Duodenal mucosa (tissue), 2 donors: ENCODE measurements around the gene HM13.

Experiments
- H3K27ac ChIP-seq: one replicate; pipeline ENCODE4 v1.7.0; 2013; ENCODE audit warnings: low read depth, low read length
- H3K27me3 ChIP-seq, 2 donors: one replicate each; pipeline ENCODE4 v1.7.0; 2013; ENCODE audit warnings: low read length in 2 of 2, control low read depth in 1 of 2; ENCODE audit not compliant: insufficient read depth in 2 of 2, control insufficient read depth in 1 of 2
- H3K36me3 ChIP-seq, 2 donors: one replicate each; pipeline ENCODE4 v1.7.0; 2013; ENCODE audit warnings: low read length in 2 of 2, control low read depth in 1 of 2; ENCODE audit not compliant: insufficient read depth in 2 of 2, control insufficient read depth in 1 of 2
- H3K4me1 ChIP-seq, 2 donors: one replicate each; pipeline ENCODE4 v1.7.0; 2013; ENCODE audit warnings: low read length in 2 of 2, control low read depth in 1 of 2; ENCODE audit not compliant: insufficient read depth in 2 of 2, control insufficient read depth in 1 of 2
- H3K4me3 ChIP-seq, 2 donors: one replicate each; pipeline ENCODE4 v1.7.0; 2013; ENCODE audit warnings: low read length in 2 of 2, low read depth in 1 of 2
- H3K9ac ChIP-seq, 2 donors: one replicate each; pipeline ENCODE4 v1.7.0; 2013; ENCODE audit warnings: low read length in 2 of 2, low read depth in 1 of 2
- H3K9me3 ChIP-seq, 2 donors: one replicate each; pipeline ENCODE4 v1.7.0; 2013; ENCODE audit warnings: low read length in 2 of 2, control low read depth in 1 of 2; ENCODE audit not compliant: control insufficient read depth in 1 of 2

Gene HM13

GRCh38 chr20:31476643-31477215 lies 37.5 kb upstream of the HM13 start:
- Histone ChIP-seq H3K4me1 (no peaks in the 10 kb centered on the region), H3K27me3 (peaks cover 7 to 25% of the 10 kb centered on the region in 2 donors), H3K9me3 (no peaks in the 10 kb centered on the region), H3K36me3 (no peaks in the 10 kb centered on the region), H3K9ac (no peak overlapping the region), H3K4me3 (no peak overlapping the region), H3K27ac (no peak overlapping the region)

GRCh38 chr20:31484001-31484400 lies 30.2 kb upstream of the HM13 start:
- H3K27ac ChIP-seq: no peak overlapping the region
- H3K36me3 ChIP-seq: no peaks in the 10 kb centered on the region
- no peaks in the 10 kb centered on the region for H3K4me1 ChIP-seq
- no peaks in the 10 kb centered on the region for H3K9me3 ChIP-seq
- H3K27me3 ChIP-seq: peaks cover 0 to 7% of the 10 kb centered on the region in 2 donors
- H3K4me3 ChIP-seq: no peak overlapping the region
- no peak overlapping the region for H3K9ac ChIP-seq

DNA sequence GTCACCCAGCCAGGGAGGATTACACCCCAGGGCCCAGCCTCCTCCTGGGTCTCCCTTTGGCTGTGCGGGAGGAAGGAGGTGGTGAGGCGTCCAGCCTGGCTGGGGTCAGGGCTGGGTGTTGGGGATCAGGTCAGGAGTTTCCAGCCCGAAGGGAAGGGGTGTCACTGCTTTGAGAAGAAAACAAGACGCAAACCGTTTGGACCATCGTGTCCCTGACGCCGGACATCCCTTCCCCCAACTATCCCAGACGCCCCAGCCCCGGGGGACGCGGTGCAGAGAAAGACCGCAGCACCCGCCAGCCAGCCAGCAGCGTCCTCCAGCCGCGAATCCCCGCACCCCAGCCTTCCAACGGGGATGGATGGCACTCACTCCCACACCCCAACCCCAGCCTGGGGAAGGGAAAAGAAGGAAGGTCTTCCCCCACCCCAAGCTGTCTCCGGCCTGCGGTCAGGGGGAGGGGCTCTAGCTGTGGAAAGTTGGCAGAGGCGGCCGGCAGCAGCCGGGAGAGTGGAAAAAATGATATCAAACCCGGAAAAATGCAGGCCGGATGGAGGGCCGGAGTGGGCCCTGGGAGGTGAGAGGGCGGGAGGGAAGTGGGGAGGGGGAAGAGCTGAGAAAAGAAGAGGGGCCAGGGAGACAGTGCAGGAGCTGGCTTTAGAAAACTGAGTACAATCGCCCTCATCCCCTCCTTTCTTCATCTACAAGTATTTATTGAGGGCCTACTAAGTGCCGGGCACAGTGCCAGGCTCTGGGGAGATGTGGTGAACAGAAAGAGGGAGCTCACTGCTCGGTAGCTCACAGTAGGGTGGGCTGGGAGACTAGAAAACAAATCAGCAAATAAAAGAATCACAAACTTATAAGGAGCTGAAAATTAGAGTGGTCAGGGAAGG lies 28.5 kb upstream of the HM13 start:
- no peaks in the 10 kb centered on the region for H3K36me3 ChIP-seq
- no peak overlapping the region for H3K9ac ChIP-seq
- H3K4me1 ChIP-seq: no peaks in the 10 kb centered on the region
- H3K27ac ChIP-seq: peak overlapping the region; percentile 81
- H3K4me3 ChIP-seq: no peak overlapping the region
- H3K9me3 ChIP-seq: no peaks in the 10 kb centered on the region
- H3K27me3 ChIP-seq: peaks cover 0 to 7% of the 10 kb centered on the region in 2 donors

GRCh38 chr20:31488115-31488514 lies 26.1 kb upstream of the HM13 start:
- no peak overlapping the region for H3K27ac ChIP-seq
- no peaks in the 10 kb centered on the region for H3K4me1 ChIP-seq
- no peak overlapping the region for H3K4me3 ChIP-seq
- no peak overlapping the region for H3K9ac ChIP-seq
- H3K27me3 ChIP-seq: peaks cover 0 to 7% of the 10 kb centered on the region in 2 donors
- H3K9me3 ChIP-seq: no peaks in the 10 kb centered on the region
- no peaks in the 10 kb centered on the region for H3K36me3 ChIP-seq

DNA sequence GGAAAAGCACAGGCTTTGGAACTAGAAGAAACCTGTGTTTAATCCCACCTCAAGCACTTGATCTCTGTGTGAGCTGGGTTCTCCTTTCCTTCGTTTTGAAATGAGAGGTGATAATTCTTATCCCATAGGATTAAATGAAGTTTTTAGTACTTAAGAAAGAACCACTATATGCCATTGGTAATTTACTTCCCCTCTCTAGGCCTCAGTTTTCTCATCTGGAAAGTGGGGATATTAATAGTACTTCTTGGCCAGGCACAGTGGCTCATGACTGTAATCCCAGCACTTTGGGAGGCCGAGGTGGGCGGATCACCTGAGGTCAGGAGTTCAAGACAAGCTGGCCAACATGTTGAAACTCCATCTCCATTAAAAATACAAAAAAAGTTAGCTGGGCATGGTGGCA lies 25.1 kb upstream of the HM13 start:
- no peak overlapping the region for H3K27ac ChIP-seq
- no peak overlapping the region for H3K4me3 ChIP-seq
- no peaks in the 10 kb centered on the region for H3K4me1 ChIP-seq
- no peak overlapping the region for H3K9ac ChIP-seq
- H3K36me3 ChIP-seq: no peaks in the 10 kb centered on the region
- H3K27me3 ChIP-seq: peaks cover 0 to 7% of the 10 kb centered on the region in 2 donors
- H3K9me3 ChIP-seq: no peaks in the 10 kb centered on the region

DNA sequence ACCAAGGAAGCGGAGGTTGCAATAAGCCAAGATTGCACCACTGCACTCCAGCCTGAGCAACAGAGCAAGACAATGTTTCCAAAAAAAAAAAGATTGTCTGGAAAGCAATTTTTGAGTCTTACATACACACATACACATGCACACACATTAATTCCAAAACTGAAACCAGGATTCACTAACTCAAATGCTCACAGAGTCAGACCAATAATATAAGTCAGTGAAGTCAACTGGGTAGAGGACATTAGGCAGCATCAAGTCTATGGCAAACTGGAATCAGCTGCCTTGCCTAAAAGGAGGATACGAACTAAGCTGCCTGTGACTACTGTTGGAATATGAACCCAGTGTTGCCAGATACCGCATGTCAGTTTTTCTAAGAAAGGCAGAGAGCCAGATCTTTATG lies 23.5 kb upstream of the HM13 start:
- no peak overlapping the region for H3K4me3 ChIP-seq
- H3K9ac ChIP-seq: no peak overlapping the region
- peaks cover 0 to 2% of the 10 kb centered on the region in 2 donors for H3K4me1 ChIP-seq

GRCh38 chr20:31494131-31494530 lies 20.1 kb upstream of the HM13 start:
- Histone ChIP-seq H3K9ac (no peak overlapping the region), H3K9me3 (no peaks in the 10 kb centered on the region), H3K27me3 (peaks cover 0 to 3% of the 10 kb centered on the region in 2 donors), H3K27ac (no peak overlapping the region), H3K4me3 (no peak overlapping the region), H3K4me1 (peaks cover 0 to 9% of the 10 kb centered on the region in 2 donors), H3K36me3 (no peaks in the 10 kb centered on the region)

More for the DNA sequence above, 23.5 kb upstream of the HM13 start:
- Histone ChIP-seq H3K27me3 (no peaks in the 10 kb centered on the region), H3K36me3 (no peaks in the 10 kb centered on the region), H3K27ac (no peak overlapping the region), H3K9me3 (no peaks in the 10 kb centered on the region)

- no peak overlapping the region for H3K4me3 ChIP-seq
- H3K4me1 ChIP-seq: peaks cover 0 to 9% of the 10 kb centered on the region in 2 donors
- no peak overlapping the region for H3K27ac ChIP-seq
- H3K36me3 ChIP-seq: no peaks in the 10 kb centered on the region
- H3K27me3 ChIP-seq: peaks cover 0 to 3% of the 10 kb centered on the region in 2 donors
- no peak overlapping the region for H3K9ac ChIP-seq
- H3K9me3 ChIP-seq: no peaks in the 10 kb centered on the region
Observed at GRCh38 chr20:31496761-31497295, 17.4 kb upstream of the HM13 start.

GRCh38 chr20:31497838-31498540 lies 16.3 kb upstream of the HM13 start:
- no peak overlapping the region for H3K27ac ChIP-seq
- H3K9me3 ChIP-seq: no peaks in the 10 kb centered on the region

DNA sequence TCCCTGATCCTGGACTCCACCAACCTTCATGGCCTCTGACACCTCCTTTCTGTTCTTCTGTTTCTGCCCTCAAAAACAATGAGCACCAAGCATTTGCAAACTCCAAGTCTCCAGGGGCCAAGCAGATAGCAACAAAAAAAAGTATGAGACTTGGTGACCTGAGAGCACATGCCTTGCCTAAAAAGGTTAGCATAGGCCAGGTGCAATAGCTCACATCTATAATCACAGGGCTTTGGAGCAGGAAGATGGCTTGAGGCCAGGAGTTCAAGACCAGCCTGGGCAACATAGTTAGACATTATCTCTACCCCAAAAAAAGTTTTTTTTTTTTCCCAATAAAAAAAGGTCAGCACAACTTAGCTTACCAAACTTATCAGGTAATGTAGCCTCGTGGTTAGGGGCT lies 13.7 kb upstream of the HM13 start:
- H3K27ac ChIP-seq: no peak overlapping the region
- peaks cover 0 to 9% of the 10 kb centered on the region in 2 donors for H3K4me1 ChIP-seq
- H3K9ac ChIP-seq: no peak overlapping the region

More at GRCh38 chr20:31497838-31498540, 16.3 kb upstream of the HM13 start:
- Histone ChIP-seq H3K27me3 (peaks cover 0 to 3% of the 10 kb centered on the region in 2 donors), H3K4me1 (peaks cover 0 to 9% of the 10 kb centered on the region in 2 donors), H3K9ac (no peak overlapping the region), H3K4me3 (no peak overlapping the region), H3K36me3 (no peaks in the 10 kb centered on the region)

More for the DNA sequence above, 13.7 kb upstream of the HM13 start:
- Histone ChIP-seq H3K4me3 (no peak overlapping the region), H3K36me3 (no peaks in the 10 kb centered on the region), H3K27me3 (peaks cover 0 to 3% of the 10 kb centered on the region in 2 donors), H3K9me3 (no peaks in the 10 kb centered on the region)
